Neural progenitor cell (in vitro differentiated cells): Measurements from ENCODE around the gene CTSV. TPM values are rescaled to one million over a fixed set of nuclear protein-coding genes. Genes with fewer than 3 reads are reported as not detected.
"Not testable (repeated sequence)": the region's sequence is repeated elsewhere in the genome, so short reads cannot be mapped to it uniquely, and the experiment has no call there.

Experiments used
- DNase-seq: peaks from one replicate; pipeline ENCODE4 v3.0.0-alpha.2; 2016; ENCODE audit warnings: low spot score
- H2AFZ ChIP-seq: fragments of 200-600 bp; sonication (generic); replicated peaks from 2 replicates; pipeline ENCODE4 v1.6.1; 2016; ENCODE audit warnings: antibody characterized with exemption
- H3F3A ChIP-seq: fragments of 200-600 bp; sonication (generic); 2 replicates; pipeline ENCODE4 v1.6.1; 2016; ENCODE audit warnings: antibody characterized with exemption, low read depth
- H3K27ac ChIP-seq: fragments of 200-600 bp; sonication (generic); 2 replicates; pipeline ENCODE4 v1.5.1; 2016; ENCODE audit warnings: mild to moderate bottlenecking
- H3K27me3 ChIP-seq: fragments of 200-600 bp; sonication (generic); 2 replicates; pipeline ENCODE4 v1.6.1; 2016; ENCODE audit warnings: mild to moderate bottlenecking, moderate library complexity
- H3K36me3 ChIP-seq: fragments of 200-600 bp; sonication (generic); 2 replicates; pipeline ENCODE4 v1.5.1; 2016
- H3K4me1 ChIP-seq: fragments of 200-600 bp; sonication (generic); 2 replicates; pipeline ENCODE4 v1.6.1; 2016; ENCODE audit warnings: mixed run types
- H3K4me2 ChIP-seq: fragments of 200-600 bp; sonication (generic); 2 replicates; pipeline ENCODE4 v1.6.1; 2016
- H3K4me3 ChIP-seq: fragments of 200-600 bp; sonication (generic); 2 replicates; pipeline ENCODE4 v1.5.1; 2016
- H3K79me2 ChIP-seq: fragments of 200-600 bp; sonication (generic); 2 replicates; pipeline ENCODE4 v1.6.1; 2016; ENCODE audit warnings: low read depth
- H3K9ac ChIP-seq: fragments of 200-600 bp; sonication (generic); 2 replicates; pipeline ENCODE4 v1.6.1; 2016
- H3K9me3 ChIP-seq: fragments of 200-600 bp; sonication (generic); 2 replicates; pipeline ENCODE4 v1.5.1; 2016; ENCODE audit warnings: low read depth
- H4K20me1 ChIP-seq: fragments of 200-600 bp; sonication (generic); 2 replicates; pipeline ENCODE4 v1.6.1; 2016; ENCODE audit warnings: low read depth
- H3K27ac Mint-ChIP-seq: 3 replicates; pipeline ENCODE4 v1.8.0; 2021; ENCODE audit warnings: mixed read lengths
- H3K27me3 Mint-ChIP-seq: 2 replicates; pipeline ENCODE4 v1.8.0; 2022; ENCODE audit warnings: low read depth, mild to moderate bottlenecking, inconsistent platforms, moderate library complexity, mixed read lengths; ENCODE audit not compliant: insufficient read depth
- H3K36me3 Mint-ChIP-seq: 3 replicates; pipeline ENCODE4 v1.8.0; 2021; ENCODE audit warnings: mixed read lengths
- H3K4me1 Mint-ChIP-seq: 3 replicates; pipeline ENCODE4 v1.8.0; 2021; ENCODE audit warnings: mixed read lengths
- H3K4me3 Mint-ChIP-seq: 3 replicates; pipeline ENCODE4 v1.8.0; 2021; ENCODE audit warnings: mild to moderate bottlenecking, moderate library complexity, mixed read lengths
- H3K9me3 Mint-ChIP-seq: 3 replicates; pipeline ENCODE4 v1.8.0; 2020; ENCODE audit warnings: mixed read lengths
- CTCF ChIP-seq: fragments of 200-600 bp; sonication (generic); IDR thresholded peaks from 2 replicates; pipeline ENCODE4 v1.5.1; 2017; ENCODE audit warnings: antibody characterized with exemption, mild to moderate bottlenecking
- EZH2 ChIP-seq: fragments of 200-600 bp; sonication (generic); IDR thresholded peaks from 2 replicates; pipeline ENCODE4 v1.6.1; 2017; ENCODE audit warnings: antibody characterized with exemption, mild to moderate bottlenecking, moderate library complexity
- EZH2phosphoT487 ChIP-seq: fragments of 200-600 bp; sonication (generic); IDR thresholded peaks from 2 replicates; pipeline ENCODE4 v1.6.1; 2017; ENCODE audit warnings: antibody characterized with exemption
- total RNA-seq: library from RNA; depleted of rRNA; stranded (reverse); fragments of >200 nt; gene quantifications from 2 replicates; pipeline ENCODE4 v1.2.3, GENCODE V29; 2015; ENCODE audit warnings: low replicate concordance

CTSV gene
- total RNA-seq, 1 donor from 2014 or later = 52.2 TPM

- Histone ChIP-seq H3K4me2 (no peak overlapping the region), H3K27ac (no peak overlapping the region), H3K4me1 (peaks cover 9% of the 10 kb centered on the region), H2AFZ (no peak overlapping the region), H3K9ac (no peak overlapping the region), H3K27me3 (no peaks in the 10 kb centered on the region), H3F3A (peaks cover 9% of the 10 kb centered on the region), H3K79me2 (no peaks in the 10 kb centered on the region), H4K20me1 (no peaks in the 10 kb centered on the region), H3K4me3 (no peak overlapping the region), H3K9me3 (no peaks in the 10 kb centered on the region), H3K36me3 (no peaks in the 10 kb centered on the region)
- Mint-ChIP-seq H3K27ac (no peak overlapping the region), H3K36me3 (no peaks in the 10 kb centered on the region), H3K4me1 (no peaks in the 10 kb centered on the region), H3K4me3 (no peak overlapping the region), H3K9me3 (no peaks in the 10 kb centered on the region), H3K27me3 (peaks cover 3% of the 10 kb centered on the region)
- no peak for DNase-seq
- TF ChIP-seq CTCF (no peak), EZH2 (no peak), EZH2phosphoT487 (no peak)
These were observed 18.7 kb upstream of the CTSV start for GRCh38 chr9:97057651-97058050.

- peaks cover 27% of the 10 kb centered on the region for H3F3A ChIP-seq
- H3K9me3 Mint-ChIP-seq, H3K4me3 Mint-ChIP-seq, H3K9me3 ChIP-seq, H3K36me3 Mint-ChIP-seq, H3K9ac ChIP-seq, H3K36me3 ChIP-seq, H3K27me3 Mint-ChIP-seq, H3K27me3 ChIP-seq, H3K4me3 ChIP-seq, DNase-seq, H4K20me1 ChIP-seq, H3K4me2 ChIP-seq, H3K27ac ChIP-seq, H3K79me2 ChIP-seq, H3K27ac Mint-ChIP-seq: not testable (repeated sequence)
- peaks cover 13% of the 10 kb centered on the region for H3K4me1 Mint-ChIP-seq
- H2AFZ ChIP-seq = peak overlapping the region; percentile 50
- peaks cover 24% of the 10 kb centered on the region for H3K4me1 ChIP-seq
These were observed 16.9 kb upstream of the CTSV start for GRCh38 chr9:97055891-97056290.

- H3K36me3 ChIP-seq = no peaks in the 10 kb centered on the region
- no peaks in the 10 kb centered on the region for H4K20me1 ChIP-seq
- H3K4me3 Mint-ChIP-seq = no peak overlapping the region
- H3F3A ChIP-seq = peaks cover 29% of the 10 kb centered on the region
- no peaks in the 10 kb centered on the region for H3K9me3 ChIP-seq
- no peak overlapping the region for H3K4me2 ChIP-seq
- H3K27ac ChIP-seq = no peak overlapping the region
- peak overlapping the region; percentile 73 for H2AFZ ChIP-seq
- H3K9ac ChIP-seq = no peak overlapping the region
- peaks cover 13% of the 10 kb centered on the region for H3K4me1 Mint-ChIP-seq
- H3K4me3 ChIP-seq = no peak overlapping the region
- H3K27me3 Mint-ChIP-seq = peaks cover 5% of the 10 kb centered on the region
- peaks cover 24% of the 10 kb centered on the region for H3K4me1 ChIP-seq
- H3K27ac Mint-ChIP-seq = no peak overlapping the region
- H3K79me2 ChIP-seq = no peaks in the 10 kb centered on the region
- peaks cover 3% of the 10 kb centered on the region for H3K36me3 Mint-ChIP-seq
- no peaks in the 10 kb centered on the region for H3K27me3 ChIP-seq
- DNase-seq = no peak
- H3K9me3 Mint-ChIP-seq = peaks cover 6% of the 10 kb centered on the region
- TF ChIP-seq EZH2phosphoT487 = no peak
- no peak for TF ChIP-seq EZH2
- TF ChIP-seq CTCF = no peak
These were observed 14.8 kb upstream of the CTSV start for GRCh38 chr9:97053717-97054116.

GRCh38 chr9:97052735-97053134, 13.8 kb upstream of the CTSV start:
- Histone ChIP-seq H2AFZ (peak overlapping the region; percentile 81), H4K20me1 (no peaks in the 10 kb centered on the region), H3K27ac (peak overlapping the region; percentile 96), H3K9me3 (no peaks in the 10 kb centered on the region), H3K79me2 (no peaks in the 10 kb centered on the region), H3K9ac (no peak overlapping the region), H3K27me3 (no peaks in the 10 kb centered on the region), H3F3A (peaks cover 29% of the 10 kb centered on the region), H3K4me3 (no peak overlapping the region), H3K36me3 (no peaks in the 10 kb centered on the region), H3K4me1 (peaks cover 24% of the 10 kb centered on the region), H3K4me2 (peak overlapping the region; percentile 59)
- TF ChIP-seq EZH2 = no peak
- no peak for TF ChIP-seq CTCF
- no peak for TF ChIP-seq EZH2phosphoT487
- Mint-ChIP-seq H3K9me3 (peaks cover 6% of the 10 kb centered on the region), H3K36me3 (peaks cover 3% of the 10 kb centered on the region), H3K27ac (no peak overlapping the region), H3K27me3 (peaks cover 5% of the 10 kb centered on the region), H3K4me3 (no peak overlapping the region), H3K4me1 (peaks cover 13% of the 10 kb centered on the region)
- DNase-seq = no peak
